ENCODE data around the gene TINAGL1. TPM values are rescaled to one million over a fixed set of nuclear protein-coding genes. Genes with fewer than 3 reads are reported as not detected.

Gene TINAGL1
- total and polyA plus RNA-seq, 2 donors (not counting 3 experiments of a cell fraction or from before 2014, with no cell fraction given): 312 to 477 TPM

DNA sequence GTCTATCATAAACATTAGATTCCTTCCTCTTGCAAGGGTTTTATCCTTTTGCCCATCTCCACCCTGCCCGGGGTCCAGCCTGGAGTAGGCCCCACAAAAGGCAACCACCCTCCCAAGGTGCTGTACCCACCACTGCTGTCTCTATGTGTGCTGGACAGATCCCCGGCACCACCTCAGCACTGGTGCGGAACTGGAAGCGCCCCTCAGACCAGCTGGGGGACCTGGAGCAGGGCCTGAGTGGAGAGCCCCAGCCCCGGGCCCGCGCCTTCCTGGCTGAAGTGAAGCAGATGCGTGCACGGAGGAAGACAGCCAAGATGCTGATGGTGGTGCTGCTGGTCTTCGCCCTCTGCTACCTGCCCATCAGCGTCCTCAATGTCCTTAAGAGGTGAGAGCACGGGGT lies 47.0 kb downstream of the TINAGL1 start:
- TF ChIP-seq CTCF (IDR thresholded peaks at IDR 0.05; ENCODE audit: extremely low read depth in 1 of 2, insufficient read depth in 1 of 2, low read depth in 1 of 2, low read length in 2 of 2): no peak
- TF ChIP-seq, protein P1, sequence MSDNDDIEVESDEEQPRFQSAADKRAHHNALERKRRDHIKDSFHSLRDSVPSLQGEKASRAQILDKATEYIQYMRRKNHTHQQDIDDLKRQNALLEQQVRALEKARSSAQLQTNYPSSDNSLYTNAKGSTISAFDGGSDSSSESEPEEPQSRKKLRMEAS (IDR thresholded peaks at IDR 0.05; ENCODE audit: insufficient read depth, insufficient read length): no peak
- TF ChIP-seq MYC (IDR thresholded peaks at IDR 0.05; ENCODE audit: low read depth, low read length): no peak
- no peak for TF ChIP-seq EZH2 (IDR thresholded peaks at IDR 0.05; ENCODE audit: borderline replicate concordance, low read depth, low read length, severe bottlenecking)
- TF ChIP-seq GATA2 (IDR thresholded peaks at IDR 0.05; ENCODE audit: insufficient read depth, insufficient read length, low read depth, low read length): no peak
- TF ChIP-seq POLR2AphosphoS5 (IDR thresholded peaks at IDR 0.05; ENCODE audit: insufficient read depth, low read depth, low read length): no peak
- no peak for TF ChIP-seq JUN (IDR thresholded peaks at IDR 0.05; ENCODE audit: borderline replicate concordance, insufficient read depth, insufficient read length, low read depth)
- TF ChIP-seq POLR2A (IDR thresholded peaks at IDR 0.05; ENCODE audit: low read depth, low read length): no peak
- TF ChIP-seq FOS (IDR thresholded peaks at IDR 0.05; ENCODE audit: borderline replicate concordance, insufficient read depth, low read length): no peak
- H3K4me2 ChIP-seq (ENCODE audit: insufficient read depth, low read length): no peak overlapping the region
- no peak overlapping the region for H3K27ac ChIP-seq (ENCODE audit: insufficient read depth, low read depth, low read length)
- POLR2A ChIA-PET: no interaction called here
- no peaks in the 10 kb centered on the region for H3K9me3 ChIP-seq (replicated peaks; ENCODE audit: control insufficient read depth, insufficient read depth, low read length)
- DNase-seq (ENCODE audit: low read depth, low spot score) (no peak), FAIRE-seq (no peak)
- CTCF ChIA-PET: no interaction called here
- no peaks in the 10 kb centered on the region for H4K20me1 ChIP-seq (replicated peaks; ENCODE audit: control insufficient read depth, extremely low read depth, insufficient read depth, low read length)
- H3K9ac ChIP-seq (replicated peaks; ENCODE audit: extremely low read depth, insufficient read depth, low read length): no peak overlapping the region
- no peaks in the 10 kb centered on the region for H3K9me1 ChIP-seq (replicated peaks; ENCODE audit: control insufficient read depth, extremely low read depth, insufficient read depth, low read length)
- no peaks in the 10 kb centered on the region for H3K79me2 ChIP-seq (ENCODE audit: control insufficient read depth, insufficient read depth, low read length)
- no TSS peak for BruUV-seq (replicated peaks)
- dilution Hi-C loops (cut with MboI; ENCODE audit: extremely low pct_ligation_motif_present, low sequenced_read_pairs) (no loop called here), intact Hi-C loops (cut with micrococcal nuclease) (no loop called here)
- peaks cover 0 to 10% of the 10 kb centered on the region in 2 experiments for H3K36me3 ChIP-seq (ENCODE audit: control insufficient read depth in 2 of 2, extremely low read depth in 1 of 2, insufficient read depth in 2 of 2, low read length in 2 of 2)
- H2AFZ ChIP-seq (ENCODE audit: low read depth, low read length): no peak overlapping the region
- no peaks in the 10 kb centered on the region for H3K27me3 ChIP-seq (ENCODE audit: control insufficient read depth in 2 of 2, insufficient read depth in 2 of 2, low read length in 2 of 2)
- no peaks in the 10 kb centered on the region for H3K4me1 ChIP-seq (ENCODE audit: control insufficient read depth, extremely low read depth, insufficient read depth, low read length)
- H3K4me3 ChIP-seq (replicated peaks in 1 of 3; ENCODE audit: insufficient read depth in 1 of 3, low read depth in 1 of 3, low read length in 3 of 3): no peak overlapping the region

Measured in endothelial cell of umbilical vein (primary cell).